GM10266 (cell line): ENCODE data around the gene ASIC3.

Experiments
- DNase-seq: peaks from one replicate; pipeline ENCODE4 v3.0.0; 2012; ENCODE audit errors: extremely low spot score
- TF ChIP-seq, protein P1 (sequence below): IDR thresholded peaks from 2 replicates; pipeline ENCODE4 v1.5.1; 2012; ENCODE audit warnings: mild to moderate bottlenecking, low read depth; ENCODE audit not compliant: control insufficient read depth, insufficient read depth; ENCODE audit errors: missing control alignments

The ASIC3 gene

GRCh38 chr7:151045262-151045661 lies 3.1 kb upstream of the ASIC3 start:
- no peak for DNase-seq
- TF ChIP-seq, protein P1, sequence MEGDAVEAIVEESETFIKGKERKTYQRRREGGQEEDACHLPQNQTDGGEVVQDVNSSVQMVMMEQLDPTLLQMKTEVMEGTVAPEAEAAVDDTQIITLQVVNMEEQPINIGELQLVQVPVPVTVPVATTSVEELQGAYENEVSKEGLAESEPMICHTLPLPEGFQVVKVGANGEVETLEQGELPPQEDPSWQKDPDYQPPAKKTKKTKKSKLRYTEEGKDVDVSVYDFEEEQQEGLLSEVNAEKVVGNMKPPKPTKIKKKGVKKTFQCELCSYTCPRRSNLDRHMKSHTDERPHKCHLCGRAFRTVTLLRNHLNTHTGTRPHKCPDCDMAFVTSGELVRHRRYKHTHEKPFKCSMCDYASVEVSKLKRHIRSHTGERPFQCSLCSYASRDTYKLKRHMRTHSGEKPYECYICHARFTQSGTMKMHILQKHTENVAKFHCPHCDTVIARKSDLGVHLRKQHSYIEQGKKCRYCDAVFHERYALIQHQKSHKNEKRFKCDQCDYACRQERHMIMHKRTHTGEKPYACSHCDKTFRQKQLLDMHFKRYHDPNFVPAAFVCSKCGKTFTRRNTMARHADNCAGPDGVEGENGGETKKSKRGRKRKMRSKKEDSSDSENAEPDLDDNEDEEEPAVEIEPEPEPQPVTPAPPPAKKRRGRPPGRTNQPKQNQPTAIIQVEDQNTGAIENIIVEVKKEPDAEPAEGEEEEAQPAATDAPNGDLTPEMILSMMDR: no peak

DNA sequence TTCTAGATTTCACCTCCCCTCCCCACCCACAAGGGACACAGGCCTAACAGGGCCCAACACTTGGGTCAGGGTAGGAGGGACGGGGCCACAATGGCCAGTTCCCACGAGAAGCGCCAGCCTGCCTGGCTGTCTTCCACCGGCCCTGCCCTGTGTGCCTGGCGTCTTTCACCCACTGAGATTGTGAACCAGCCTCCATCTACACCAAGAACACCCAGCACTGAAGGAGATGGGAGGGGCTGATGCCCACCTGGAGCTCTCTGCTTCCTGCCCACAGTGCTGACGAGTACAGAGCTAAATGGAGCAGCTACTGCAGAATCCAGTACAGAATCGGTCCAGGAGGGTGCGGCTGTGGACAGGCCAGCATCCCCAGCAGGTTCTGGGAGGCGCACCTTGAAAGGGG lies 2.4 kb upstream of the ASIC3 start:
- TF ChIP-seq, protein P1: no peak
- DNase-seq: no peak

DNA sequence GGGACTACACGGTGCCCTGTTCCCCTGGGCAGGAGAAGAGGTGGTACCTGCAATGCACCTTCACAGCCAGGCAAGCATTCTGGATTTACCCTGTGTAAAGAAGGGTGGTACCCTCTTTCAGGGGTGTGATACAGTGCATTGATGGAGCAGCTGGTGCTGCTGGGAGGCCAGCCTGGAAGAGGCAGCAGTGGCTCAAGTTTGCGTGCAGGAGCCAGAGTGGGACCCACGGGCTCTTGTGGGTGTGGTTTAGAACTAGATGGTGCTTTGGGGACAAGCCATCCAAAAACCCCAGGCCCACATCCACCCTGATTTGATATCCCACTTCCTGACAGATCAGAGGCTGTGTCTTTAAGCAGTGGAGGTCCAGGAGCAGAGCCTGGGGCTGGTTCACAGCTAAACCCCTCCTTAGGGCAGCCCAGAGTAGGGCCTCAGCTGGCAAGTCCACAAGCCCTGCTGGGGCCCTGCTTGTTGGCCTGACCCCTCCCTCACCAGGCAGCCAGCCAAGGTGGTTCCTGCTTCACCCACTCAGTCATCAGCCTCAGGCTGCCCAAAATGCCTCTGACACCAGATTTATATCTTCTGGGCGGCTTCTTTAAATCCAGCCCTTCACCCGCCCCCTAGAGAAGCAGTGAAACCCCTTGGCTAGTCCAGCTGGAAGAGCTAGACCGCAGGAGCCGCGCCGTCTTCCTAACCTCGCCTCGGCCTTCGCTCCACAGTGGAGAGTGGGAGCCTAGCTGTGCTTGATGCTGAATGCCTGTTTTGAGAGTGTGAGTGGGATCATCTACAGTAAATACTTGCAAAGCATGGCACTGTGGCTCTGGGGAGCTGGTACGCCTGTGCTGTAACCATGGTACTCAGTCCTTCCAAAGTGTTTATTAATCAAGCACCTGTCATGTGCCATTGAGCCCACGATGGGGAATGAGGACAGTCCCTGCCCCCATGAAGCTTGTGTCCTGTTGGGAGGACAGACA lies 1.4 kb upstream of the ASIC3 start:
- DNase-seq: no peak
- TF ChIP-seq, protein P1: no peak

- TF ChIP-seq, protein P1: no peak
- DNase-seq: no peak
Measured at GRCh38 chr7:151048911-151049463, 656 bp downstream of the ASIC3 start.

DNA sequence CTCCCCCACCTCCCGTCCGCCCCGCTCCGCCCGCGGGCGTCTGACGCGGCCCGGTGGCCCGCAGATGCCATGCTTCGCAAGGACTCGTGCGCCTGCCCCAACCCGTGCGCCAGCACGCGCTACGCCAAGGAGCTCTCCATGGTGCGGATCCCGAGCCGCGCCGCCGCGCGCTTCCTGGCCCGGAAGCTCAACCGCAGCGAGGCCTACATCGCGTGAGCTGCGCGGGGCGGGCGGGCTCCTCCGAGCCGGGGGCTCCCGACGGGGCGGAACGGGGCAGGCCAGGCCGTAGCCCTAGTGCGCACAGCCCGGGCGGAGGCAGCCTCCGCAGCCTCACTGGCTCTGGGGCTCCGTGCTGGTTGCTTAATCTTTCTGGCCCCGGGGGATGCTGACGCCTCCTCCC lies 2.8 kb downstream of the ASIC3 start:
- TF ChIP-seq, protein P1: no peak
- DNase-seq: no peak

GRCh38 chr7:151053096-151053495 lies 4.8 kb downstream of the ASIC3 start:
- no peak for DNase-seq
- TF ChIP-seq, protein P1: no peak

GRCh38 chr7:151053751-151054150 lies 5.4 kb downstream of the ASIC3 start:
- no peak for DNase-seq
- TF ChIP-seq, protein P1: no peak
